ENCODE measurements around the gene COL9A1.

COL9A1 gene

DNA sequence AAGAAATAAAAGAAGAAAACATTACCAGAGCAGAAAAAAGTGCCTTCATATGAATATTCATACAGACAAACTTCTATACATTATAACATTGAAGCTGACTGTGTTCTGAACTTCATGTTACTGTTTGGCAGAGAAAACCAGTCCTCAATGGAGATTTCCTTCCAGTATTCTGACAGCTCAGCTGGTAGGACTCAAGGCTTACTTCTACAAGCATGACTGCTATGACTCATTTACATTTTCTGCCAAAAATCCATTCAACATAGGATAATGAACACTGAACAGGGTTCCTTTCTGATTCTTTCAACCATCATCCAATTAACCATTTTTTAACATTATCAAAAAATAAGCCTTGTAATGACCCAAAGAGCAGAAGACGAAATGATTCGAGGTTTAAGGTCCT, 25.4 kb downstream of the COL9A1 start:
- H3K4me3 ChIP-seq (ENCODE audit: low read depth, low read length) = no peak overlapping the region
- TF ChIP-seq, protein P1, sequence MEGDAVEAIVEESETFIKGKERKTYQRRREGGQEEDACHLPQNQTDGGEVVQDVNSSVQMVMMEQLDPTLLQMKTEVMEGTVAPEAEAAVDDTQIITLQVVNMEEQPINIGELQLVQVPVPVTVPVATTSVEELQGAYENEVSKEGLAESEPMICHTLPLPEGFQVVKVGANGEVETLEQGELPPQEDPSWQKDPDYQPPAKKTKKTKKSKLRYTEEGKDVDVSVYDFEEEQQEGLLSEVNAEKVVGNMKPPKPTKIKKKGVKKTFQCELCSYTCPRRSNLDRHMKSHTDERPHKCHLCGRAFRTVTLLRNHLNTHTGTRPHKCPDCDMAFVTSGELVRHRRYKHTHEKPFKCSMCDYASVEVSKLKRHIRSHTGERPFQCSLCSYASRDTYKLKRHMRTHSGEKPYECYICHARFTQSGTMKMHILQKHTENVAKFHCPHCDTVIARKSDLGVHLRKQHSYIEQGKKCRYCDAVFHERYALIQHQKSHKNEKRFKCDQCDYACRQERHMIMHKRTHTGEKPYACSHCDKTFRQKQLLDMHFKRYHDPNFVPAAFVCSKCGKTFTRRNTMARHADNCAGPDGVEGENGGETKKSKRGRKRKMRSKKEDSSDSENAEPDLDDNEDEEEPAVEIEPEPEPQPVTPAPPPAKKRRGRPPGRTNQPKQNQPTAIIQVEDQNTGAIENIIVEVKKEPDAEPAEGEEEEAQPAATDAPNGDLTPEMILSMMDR (IDR thresholded peaks at IDR 0.05; ENCODE audit: borderline replicate concordance, insufficient read depth, low read depth, low read length) = no peak

DNA sequence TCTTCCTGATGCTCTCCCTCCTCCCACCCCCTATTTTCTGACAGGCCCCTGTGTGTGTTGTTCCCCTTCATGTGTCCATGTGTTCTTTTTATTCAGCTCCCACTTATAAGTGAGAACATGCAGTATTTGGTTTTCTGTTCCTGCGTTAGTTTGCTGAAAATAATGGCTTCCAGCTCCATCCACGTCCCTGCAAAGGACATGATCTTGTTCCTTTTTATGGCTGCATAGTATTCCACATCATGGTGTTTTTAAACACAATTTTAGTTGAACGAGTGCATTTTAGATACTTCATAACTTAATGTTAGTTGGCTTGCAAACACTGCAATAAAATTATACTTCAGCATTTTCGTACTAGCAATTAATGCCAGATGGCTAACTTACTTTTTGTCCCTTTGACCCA, 28.5 kb downstream of the COL9A1 start:
- no peak overlapping the region for H3K4me3 ChIP-seq (ENCODE audit: low read depth, low read length)
- TF ChIP-seq, protein P1 (IDR thresholded peaks at IDR 0.05; ENCODE audit: borderline replicate concordance, insufficient read depth, low read depth, low read length) = no peak

DNA sequence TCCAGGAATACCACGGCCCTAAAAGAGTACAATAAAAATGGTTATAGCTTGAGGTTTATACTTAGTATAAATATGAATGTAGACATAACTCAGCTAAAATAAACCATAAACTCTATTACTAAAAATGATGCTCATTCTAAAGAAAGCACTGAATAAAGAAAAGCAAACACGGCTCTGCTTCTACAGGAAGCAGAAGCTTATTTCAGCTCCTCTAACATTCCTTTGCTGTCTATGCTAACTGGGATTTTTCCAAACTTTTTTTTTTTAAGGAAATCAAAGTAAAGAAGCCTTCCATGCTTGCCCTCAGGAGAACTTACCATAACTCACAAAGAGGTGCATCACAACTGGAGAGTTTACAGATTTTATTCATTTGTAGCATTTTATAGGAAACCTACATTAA, 30.8 kb downstream of the COL9A1 start:
- TF ChIP-seq, protein P1 (IDR thresholded peaks at IDR 0.05; ENCODE audit: borderline replicate concordance, insufficient read depth, low read depth, low read length) = no peak
- no peak overlapping the region for H3K4me3 ChIP-seq (ENCODE audit: low read depth, low read length)

DNA sequence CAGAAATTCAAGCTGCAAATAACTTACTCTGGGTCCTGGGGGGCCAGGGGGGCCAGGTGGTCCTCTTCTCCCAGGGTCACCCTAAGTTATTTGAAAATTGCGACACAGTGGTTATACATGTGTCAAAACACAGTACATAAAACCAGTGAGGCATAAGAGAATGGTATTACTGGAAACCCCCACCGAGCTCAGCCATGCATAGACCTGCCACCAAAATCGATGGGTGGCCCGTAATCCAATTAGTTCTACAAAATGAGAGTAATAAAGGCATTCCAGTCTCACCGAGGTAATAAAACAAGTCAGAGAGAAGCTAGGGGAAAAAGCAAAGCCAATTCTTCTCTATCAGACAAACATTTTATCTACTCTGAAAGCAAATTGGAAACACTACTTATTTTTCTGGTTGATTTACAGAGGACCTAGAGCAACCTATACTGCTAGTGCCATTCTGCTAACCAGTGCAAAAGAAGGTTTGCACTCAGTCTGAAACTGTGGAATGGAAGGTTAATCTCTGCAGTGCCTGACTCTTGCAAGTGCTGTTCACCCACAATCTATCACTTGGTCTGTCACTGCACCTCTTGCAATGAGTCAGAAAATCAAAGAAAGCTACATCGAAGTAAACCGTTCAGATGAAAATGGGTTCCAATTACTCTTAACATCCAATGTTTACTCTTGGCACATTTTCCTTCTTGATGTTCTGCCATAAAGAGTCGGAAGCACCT, 32.4 kb downstream of the COL9A1 start:
- H3K4me3 ChIP-seq (ENCODE audit: low read depth, low read length) = no peak overlapping the region
- TF ChIP-seq, protein P1 (IDR thresholded peaks at IDR 0.05; ENCODE audit: borderline replicate concordance, insufficient read depth, low read depth, low read length) = no peak

DNA sequence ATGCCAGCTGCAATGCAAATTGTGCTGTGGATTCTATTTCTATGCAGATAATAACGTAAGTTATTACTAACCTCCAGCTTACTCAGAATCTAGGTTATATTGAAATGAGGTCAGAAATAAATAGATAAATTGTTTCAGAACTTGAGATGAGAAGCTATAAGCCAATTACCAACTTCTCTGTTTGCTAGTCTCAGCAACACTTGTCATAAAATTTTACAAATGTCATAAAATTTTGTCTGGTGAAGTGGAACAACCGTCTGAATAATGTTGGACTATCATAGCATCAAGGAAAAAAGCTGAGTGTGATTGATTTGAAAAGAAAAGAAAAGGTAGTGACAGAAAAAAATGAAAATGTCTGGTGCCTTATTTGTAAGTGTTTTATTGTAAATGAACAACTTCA, 36.7 kb downstream of the COL9A1 start:
- TF ChIP-seq, protein P1 (IDR thresholded peaks at IDR 0.05; ENCODE audit: borderline replicate concordance, insufficient read depth, low read depth, low read length) = no peak
- no peak overlapping the region for H3K4me3 ChIP-seq (ENCODE audit: low read depth, low read length)

DNA sequence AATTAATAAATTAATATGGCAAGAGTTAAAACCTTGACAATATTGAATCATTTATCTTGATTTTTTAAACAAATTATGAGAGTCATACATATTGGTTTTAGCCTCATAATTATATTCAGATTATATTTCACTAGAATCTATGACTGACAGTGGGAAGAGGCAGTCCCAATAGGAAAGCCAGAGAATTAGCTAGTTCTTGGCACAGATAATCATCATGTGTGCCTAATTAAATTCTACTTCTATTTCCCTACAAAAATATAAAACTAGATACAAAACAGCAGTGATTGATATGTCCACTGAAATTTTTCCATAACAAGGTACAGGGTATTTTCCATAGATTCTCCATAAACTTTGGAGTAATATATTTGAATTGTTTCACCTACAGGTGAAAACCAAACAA, 38.6 kb downstream of the COL9A1 start:
- H3K4me3 ChIP-seq (ENCODE audit: low read depth, low read length) = no peak overlapping the region
- TF ChIP-seq, protein P1 (IDR thresholded peaks at IDR 0.05; ENCODE audit: borderline replicate concordance, insufficient read depth, low read depth, low read length) = no peak

DNA sequence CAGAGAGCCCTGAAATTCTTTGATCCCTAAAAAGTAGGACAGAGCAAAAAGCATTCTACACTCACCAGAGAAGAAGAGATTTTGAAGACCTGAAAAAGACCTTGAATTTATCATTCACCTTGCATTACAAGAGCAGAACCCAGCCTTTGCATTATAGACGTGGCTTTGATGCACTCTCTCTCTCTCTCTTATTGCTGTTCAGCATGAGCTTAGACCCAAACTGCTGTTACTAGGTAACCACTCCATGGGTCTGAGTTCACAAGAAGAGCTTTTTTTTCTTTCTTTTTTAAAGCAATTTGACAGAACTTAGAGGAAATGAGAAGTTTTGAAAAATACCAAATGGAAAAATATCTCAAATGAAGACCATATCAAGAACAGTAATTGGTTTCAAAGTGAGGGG, 44.4 kb downstream of the COL9A1 start:
- TF ChIP-seq, protein P1 (IDR thresholded peaks at IDR 0.05; ENCODE audit: borderline replicate concordance, insufficient read depth, low read depth, low read length) = no peak

More for the DNA sequence above, 44.4 kb downstream of the COL9A1 start:
- H3K4me3 ChIP-seq (ENCODE audit: low read depth, low read length) = no peak overlapping the region

Data from GM12875 (cell line).